HL-60 (cell line): ENCODE results near the gene S100A6.
A peak's percentile ranks its signal among the peaks of the same experiment; 100 is the strongest.

Experiments used
- DNase-seq, 2 experiments: peaks; one replicate each; pipeline ENCODE4 v3.0.0-alpha.2; 2010 to 2020; ENCODE audit warnings: low read depth in 1 of 2, low spot score in 1 of 2
- H3K27ac ChIP-seq: fragments of 250-450 bp; sonication (Bioruptor Pico); replicated peaks from 2 replicates; pipeline ENCODE4 v1.5.1; 2020; ENCODE audit warnings: mild to moderate bottlenecking, moderate library complexity
- H3K27me3 ChIP-seq: fragments of 250-450 bp; sonication (Bioruptor Pico); 2 replicates; pipeline ENCODE4 v1.5.1; 2021; ENCODE audit warnings: mild to moderate bottlenecking, moderate library complexity; ENCODE audit not compliant: insufficient read depth, poor library complexity, severe bottlenecking
- H3K4me3 ChIP-seq: replicated peaks from 2 replicates; pipeline ENCODE4 v1.5.1; 2011; ENCODE audit warnings: mild to moderate bottlenecking, control low read depth, low read length; ENCODE audit not compliant: insufficient read depth
- CTCF ChIP-seq: IDR thresholded peaks from one replicate; pipeline ENCODE4 v1.5.1; 2011; ENCODE audit warnings: low read length, control low read depth, inconsistent platforms; ENCODE audit not compliant: insufficient read depth
- GABPA ChIP-seq: IDR thresholded peaks from 2 replicates; pipeline ENCODE4 v1.6.1; 2012; ENCODE audit warnings: low read depth
- POLR2AphosphoS5 ChIP-seq: IDR thresholded peaks from 2 replicates; pipeline ENCODE4 v1.6.1; 2012; ENCODE audit warnings: low read depth
- REST ChIP-seq: IDR thresholded peaks from 2 replicates; pipeline ENCODE4 v1.6.1; 2012; ENCODE audit warnings: low read depth; ENCODE audit not compliant: insufficient replicate concordance
- SPI1 ChIP-seq: IDR thresholded peaks from 2 replicates; pipeline ENCODE4 v1.6.1; 2012; ENCODE audit warnings: low read depth, mild to moderate bottlenecking, borderline replicate concordance

Gene S100A6

GRCh38 chr1:153533689-153534201 is 2.0 kb downstream of the S100A6 start:
- TF ChIP-seq GABPA = no peak
- TF ChIP-seq POLR2AphosphoS5 = no peak
- no peaks in the 10 kb centered on the region for H3K27me3 ChIP-seq
- H3K27ac ChIP-seq = no peak overlapping the region
- no peak for DNase-seq
- H3K4me3 ChIP-seq = no peak overlapping the region

DNA sequence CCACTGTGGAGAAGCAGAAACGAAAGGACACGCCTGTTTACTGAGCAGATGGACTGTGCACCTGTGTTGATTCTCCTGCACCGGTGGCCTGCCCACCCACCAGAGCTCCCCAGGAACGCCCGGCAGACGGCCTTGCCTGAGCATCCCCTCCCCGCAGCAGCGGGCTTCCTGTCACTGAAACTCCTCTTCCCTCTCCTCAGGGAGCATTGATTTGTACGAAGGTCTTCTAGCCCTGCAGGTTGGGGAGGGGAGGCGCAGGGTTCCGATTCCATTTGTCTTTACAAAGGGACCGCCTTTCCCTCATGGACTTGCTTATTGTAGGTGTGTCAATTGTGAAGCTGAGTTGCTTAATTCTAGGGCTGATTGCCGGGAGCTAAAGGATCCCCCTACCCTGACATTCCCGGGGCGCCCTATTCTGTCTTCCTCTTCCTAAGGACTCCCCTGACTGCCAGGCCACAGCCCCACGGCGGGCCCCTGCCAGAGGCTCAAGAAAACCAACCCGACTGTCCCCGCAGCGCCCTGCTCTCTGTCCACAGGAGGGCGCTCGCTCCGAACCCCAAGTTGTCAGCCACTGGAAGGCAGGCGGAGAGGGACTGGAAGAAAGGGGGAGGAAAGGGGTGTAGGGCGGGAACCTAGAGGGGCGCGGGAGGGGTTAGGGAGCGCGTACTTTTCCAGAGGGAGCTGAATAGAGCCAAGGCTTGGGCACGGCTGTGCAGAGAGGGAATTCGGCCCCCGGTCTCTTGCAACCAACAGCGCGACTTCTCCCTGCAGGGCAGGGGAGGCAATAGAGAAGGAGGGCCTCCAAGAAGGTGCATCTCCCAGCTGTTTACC is 2.8 kb downstream of the S100A6 start:
- DNase-seq = peak in 1 of 2 experiments; percentile 79
- Histone ChIP-seq H3K4me3 (no peak overlapping the region), H3K27ac (no peak overlapping the region), H3K27me3 (no peaks in the 10 kb centered on the region)
- TF ChIP-seq CTCF (peak; percentile 67), GABPA (no peak)

- TF ChIP-seq REST (no peak), CTCF (no peak), GABPA (no peak), SPI1 (no peak), POLR2AphosphoS5 (no peak)
- DNase-seq = no peak
- H3K27ac ChIP-seq = no peak overlapping the region
- H3K4me3 ChIP-seq = no peak overlapping the region
- no peaks in the 10 kb centered on the region for H3K27me3 ChIP-seq
Observed at GRCh38 chr1:153532181-153532580, 3.6 kb downstream of the S100A6 start.

DNA sequence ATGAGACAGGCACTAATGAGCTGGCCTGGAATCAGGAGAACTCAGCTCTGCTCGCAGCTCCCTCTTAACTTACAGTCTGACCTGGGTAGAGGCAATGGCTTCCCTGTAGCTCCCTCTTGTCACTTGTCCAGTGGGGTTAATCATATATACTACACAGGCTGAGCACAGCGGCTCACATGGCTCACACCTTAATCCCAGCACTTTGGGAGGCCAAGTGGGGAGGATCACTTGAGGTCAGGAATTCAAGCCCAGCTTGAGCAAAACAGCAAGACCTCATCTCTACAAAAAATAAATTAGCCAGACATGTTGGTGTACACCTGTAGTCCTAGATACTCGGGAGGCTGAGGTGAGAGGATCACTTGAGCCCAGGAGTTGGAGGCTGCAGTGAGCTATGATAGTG is 4.2 kb downstream of the S100A6 start:
- DNase-seq = no peak
- no peak overlapping the region for H3K4me3 ChIP-seq
- no peak for TF ChIP-seq CTCF
- TF ChIP-seq REST = no peak
- no peak for TF ChIP-seq SPI1
- TF ChIP-seq GABPA = no peak
- no peak for TF ChIP-seq POLR2AphosphoS5
- H3K27ac ChIP-seq = no peak overlapping the region
- H3K27me3 ChIP-seq = no peaks in the 10 kb centered on the region
